H1 (cell line): ENCODE measurements around the gene EEPD1. TPM values are rescaled to one million over a fixed set of nuclear protein-coding genes. Genes with fewer than 3 reads are reported as not detected.

Experiments used
- CTCF ChIA-PET: fragments of 300-600 bp; sonication (Branson Sonifier 250); formaldehyde crosslinking; loops from one replicate; lab custom pipeline; 2021; ENCODE audit not compliant: partially characterized antibody; lab: Charles Lee
- POLR2A ChIA-PET: fragments of 300-600 bp; sonication (Branson Sonifier 250); formaldehyde crosslinking; loops from one replicate; lab custom pipeline; 2021; ENCODE audit warnings: inconsistent platforms; ENCODE audit not compliant: partially characterized antibody; lab: Charles Lee
- DNase-seq, 2 experiments: peaks; one replicate each; pipeline versions ENCODE4 v3.0.0 to v3.0.0-alpha.2; 2010 to 2022; ENCODE audit warnings: low spot score in 2 of 2, low read depth in 1 of 2, mixed read lengths in 1 of 2
- FAIRE-seq: peaks from 2 replicates; lab custom pipeline; 2011; peaks lifted over from hg19 to GRCh38; lab: Jason Lieb, UNC
- H2AFZ ChIP-seq: 2 replicates; pipeline ENCODE4 v1.8.1; 2012; ENCODE audit warnings: low read length, inconsistent platforms
- H2AK5ac ChIP-seq: 2 replicates; pipeline ENCODE4 v1.6.1; 2013; ENCODE audit warnings: low read depth, low read length
- H2BK120ac ChIP-seq: replicated peaks from 2 replicates; pipeline ENCODE3; 2013; ENCODE audit warnings: low read depth, low read length, inconsistent platforms
- H2BK12ac ChIP-seq: 2 replicates; pipeline ENCODE4 v1.6.1; 2013; ENCODE audit warnings: low read depth, low read length
- H2BK15ac ChIP-seq: 2 replicates; pipeline ENCODE4 v1.6.1; 2013; ENCODE audit warnings: low read length
- H2BK20ac ChIP-seq: 2 replicates; pipeline ENCODE4 v1.6.1; 2013; ENCODE audit warnings: low read length
- H2BK5ac ChIP-seq: 2 replicates; pipeline ENCODE4 v1.6.1; 2013; ENCODE audit warnings: low read depth, low read length
- H3K14ac ChIP-seq: 2 replicates; pipeline ENCODE4 v1.6.1; 2013; ENCODE audit warnings: inconsistent platforms; ENCODE audit not compliant: insufficient read length
- H3K18ac ChIP-seq: 2 replicates; pipeline ENCODE4 v1.6.1; 2013; ENCODE audit warnings: low read length; ENCODE audit errors: extremely low read depth
- H3K23ac ChIP-seq: 2 replicates; pipeline ENCODE4 v1.6.1; 2013; ENCODE audit warnings: inconsistent platforms; ENCODE audit not compliant: insufficient read length
- H3K23me2 ChIP-seq: 2 replicates; pipeline ENCODE4 v1.6.1; 2013; ENCODE audit warnings: low read depth, low read length
- H3K27ac ChIP-seq: 2 replicates; pipeline ENCODE4 v1.6.1; 2011; ENCODE audit warnings: low read depth, low read length, inconsistent platforms
- H3K27me3 ChIP-seq, 4 experiments: replicated peaks in 1 of 4; 1 replicate in 1 of 4; 2 replicates in 3 of 4; pipeline versions ENCODE4 v1.6.1 to v1.8.1; 2011 to 2013; ENCODE audit warnings: low read length in 3 of 4, mild to moderate bottlenecking in 3 of 4, inconsistent platforms in 2 of 4, mixed read lengths in 2 of 4, moderate library complexity in 1 of 4; ENCODE audit not compliant: control insufficient read depth in 3 of 4, insufficient read depth in 3 of 4; ENCODE audit errors: extremely low read depth in 1 of 4
- H3K36me3 ChIP-seq, 4 experiments: 2 replicates each; pipeline versions ENCODE4 v1.6.1 to v1.8.1; 2011 to 2013; ENCODE audit warnings: mild to moderate bottlenecking in 4 of 4, low read length in 3 of 4, moderate library complexity in 2 of 4, control low read depth in 1 of 4, inconsistent platforms in 1 of 4; ENCODE audit not compliant: insufficient read depth in 4 of 4, control insufficient read depth in 2 of 4
- H3K4ac ChIP-seq: replicated peaks from 2 replicates; pipeline ENCODE3; 2013; ENCODE audit warnings: low read length, low read depth, mixed read lengths, inconsistent platforms; ENCODE audit not compliant: insufficient read length
- H3K4me1 ChIP-seq, 4 experiments: replicated peaks in 1 of 4; 1 replicate in 1 of 4; 2 replicates in 3 of 4; pipeline versions ENCODE4 v1.6.1 to v1.8.1; 2011 to 2013; ENCODE audit warnings: low read length in 3 of 4, inconsistent platforms in 2 of 4, mixed read lengths in 1 of 4; ENCODE audit not compliant: insufficient read depth in 4 of 4, control insufficient read depth in 3 of 4
- H3K4me2 ChIP-seq, 2 experiments: 2 replicates each; pipeline versions ENCODE4 v1.6.1 to v1.8.1; 2011 to 2013; ENCODE audit warnings: low read depth in 2 of 2, low read length in 2 of 2, control low read depth in 1 of 2, inconsistent platforms in 1 of 2, mild to moderate bottlenecking in 1 of 2; ENCODE audit not compliant: insufficient read depth in 1 of 2
- H3K4me3 ChIP-seq, 4 experiments: fragments of 200-600, 300-600 bp in 1 of 4; sonication (generic), shearing (Covaris generic), sonication (Bioruptor Twin) in 1 of 4; 2 replicates each; pipeline versions ENCODE4 v1.5.1 to v1.8.1; 2011 to 2016; ENCODE audit warnings: low read length in 4 of 4, low read depth in 3 of 4, control low read depth in 2 of 4, inconsistent platforms in 2 of 4, mild to moderate bottlenecking in 2 of 4, mixed read lengths in 1 of 4, moderate library complexity in 1 of 4; ENCODE audit not compliant: insufficient read depth in 2 of 4; ENCODE audit errors: extremely low read depth in 1 of 4
- H3K56ac ChIP-seq: replicated peaks from 2 replicates; pipeline ENCODE3; 2013; ENCODE audit warnings: low read depth, mild to moderate bottlenecking, mixed read lengths, low read length, inconsistent platforms; ENCODE audit not compliant: insufficient read length
- H3K79me1 ChIP-seq: 2 replicates; pipeline ENCODE4 v1.6.1; 2013; ENCODE audit warnings: low read depth, low read length, control low read depth
- H3K79me2 ChIP-seq, 2 experiments: 2 replicates each; pipeline versions ENCODE4 v1.6.1 to v1.8.1; 2012 to 2013; ENCODE audit warnings: low read length in 2 of 2, mild to moderate bottlenecking in 2 of 2, inconsistent platforms in 1 of 2; ENCODE audit not compliant: insufficient read depth in 2 of 2, control insufficient read depth in 1 of 2
- H3K9ac ChIP-seq, 4 experiments: replicated peaks in 1 of 4; 1 replicate in 1 of 4; 2 replicates in 3 of 4; pipeline versions ENCODE4 v1.6.1 to v1.8.1; 2011 to 2013; ENCODE audit warnings: low read depth in 3 of 4, low read length in 3 of 4, control low read depth in 2 of 4, mild to moderate bottlenecking in 2 of 4, moderate library complexity in 2 of 4, inconsistent platforms in 1 of 4; ENCODE audit errors: extremely low read depth in 1 of 4
- H3K9me3 ChIP-seq, 2 experiments: 2 replicates each; pipeline versions ENCODE4 v1.6.1 to v1.8.1; 2012 to 2013; ENCODE audit warnings: mild to moderate bottlenecking in 2 of 2, moderate library complexity in 2 of 2, control low read depth in 1 of 2, inconsistent platforms in 1 of 2, low read depth in 1 of 2, low read length in 1 of 2, mixed read lengths in 1 of 2; ENCODE audit not compliant: insufficient read depth in 2 of 2
- H4K20me1 ChIP-seq, 2 experiments: replicated peaks in 1 of 2; 2 replicates each; pipeline versions ENCODE3 to v1.8.1; 2011 to 2013; ENCODE audit warnings: inconsistent platforms in 2 of 2, low read length in 2 of 2, mild to moderate bottlenecking in 1 of 2; ENCODE audit not compliant: insufficient read depth in 2 of 2, control insufficient read depth in 1 of 2
- H4K5ac ChIP-seq: 2 replicates; pipeline ENCODE4 v1.6.1; 2013; ENCODE audit warnings: low read length, low read depth, mixed read lengths, inconsistent platforms; ENCODE audit not compliant: insufficient read length
- H4K8ac ChIP-seq: 2 replicates; pipeline ENCODE4 v1.8.0; 2013; ENCODE audit warnings: mild to moderate bottlenecking, moderate library complexity, low read length, inconsistent platforms; ENCODE audit not compliant: insufficient read depth; ENCODE audit errors: extremely low read depth
- H4K91ac ChIP-seq: replicated peaks from 2 replicates; pipeline ENCODE3; 2013; ENCODE audit warnings: low read length, mixed read lengths, inconsistent platforms; ENCODE audit not compliant: insufficient read length
- BACH1 ChIP-seq: IDR thresholded peaks from 2 replicates; pipeline ENCODE4 v1.6.1; 2012; ENCODE audit warnings: low read length, improper control_type of control experiment
- EZH2 ChIP-seq: fragments of 200-600 bp; sonication (generic); IDR thresholded peaks from 2 replicates; pipeline ENCODE4 v1.7.1; 2012; ENCODE audit warnings: low read depth, mild to moderate bottlenecking, moderate library complexity, low read length, inconsistent platforms; ENCODE audit not compliant: severe bottlenecking
- JUN ChIP-seq: IDR thresholded peaks from 2 replicates; pipeline ENCODE4 v1.6.1; 2011; ENCODE audit warnings: low read depth, mild to moderate bottlenecking, improper control_type of control experiment, low read length
- JUND ChIP-seq: IDR thresholded peaks from 2 replicates; pipeline ENCODE4 v1.6.1; 2011; ENCODE audit warnings: mild to moderate bottlenecking, improper control_type of control experiment, low read length
- NRF1 ChIP-seq: IDR thresholded peaks from 2 replicates; pipeline ENCODE4 v1.6.1; 2011; ENCODE audit warnings: mild to moderate bottlenecking, low read depth, low read length, improper control_type of control experiment
- polyA plus RNA-seq, 7 experiments: library from polyadenylated mRNA; depleted of rRNA in 3 of 7; stranded (reverse) in 5 of 7; unstranded in 2 of 7; fragments of >200 nt in 5 of 7; fragments of 200-250 nt in 2 of 7; gene quantifications; 1 replicate in 5 of 7; 2 replicates in 1 of 7; 4 replicates in 1 of 7; pipeline versions ENCODE4 v1.2.1 to v1.2.3, GENCODE V29; 2011 to 2013; ENCODE audit warnings: missing spikeins in 2 of 7, mixed read lengths in 2 of 7
- total RNA-seq: library from RNA; stranded (reverse); fragmentation: NEBNext Ultra II Directional; extraction: Animal tissue kit (Norgen Biotek cat#: 25700); gene quantifications from 2 replicates; pipeline ENCODE4 v1.2.1, GENCODE V29; 2021
- TF ChIP-seq, protein P1 (sequence below): IDR thresholded peaks from 2 replicates; pipeline ENCODE4 v1.6.1; 2012; ENCODE audit warnings: low read length, inconsistent platforms

The EEPD1 gene
- total and polyA plus RNA-seq, 2 of the 8 experiments (the other 6 are each of a cell fraction or from before 2014, with no cell fraction given): 3.1 to 7.8 TPM

DNA sequence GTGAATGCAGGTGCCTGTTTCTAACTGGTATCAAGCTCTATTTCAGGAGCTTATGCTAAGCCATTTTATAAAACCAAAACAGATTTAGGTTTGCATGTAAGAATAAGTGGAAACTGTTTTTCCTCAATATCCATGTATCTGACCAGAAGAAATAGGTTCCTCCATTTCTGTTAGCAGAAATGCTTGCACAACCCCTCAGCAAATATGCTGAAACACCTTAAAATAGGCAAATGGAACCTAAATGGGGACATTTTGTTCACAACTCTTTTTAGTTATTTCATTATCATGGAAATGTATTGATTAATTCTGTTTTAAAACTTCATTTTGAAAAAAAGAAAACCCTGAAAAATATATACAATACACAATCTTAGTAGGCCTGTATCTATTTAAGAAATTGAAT lies 8.9 kb upstream of the EEPD1 start:
- H3K4me1 ChIP-seq: no peaks in the 10 kb centered on the region
- H3K23ac ChIP-seq: no peak overlapping the region
- H2BK15ac ChIP-seq: no peak overlapping the region
- no peak overlapping the region for H3K18ac ChIP-seq
- H3K9me3 ChIP-seq: peaks cover 0 to 4% of the 10 kb centered on the region in 2 experiments; a peak in 1 of 4 replicates
- no peak overlapping the region for H2BK120ac ChIP-seq
- H2AK5ac ChIP-seq: no peak overlapping the region
- TF ChIP-seq EZH2 (no peak), NRF1 (no peak), BACH1 (no peak), JUND (no peak), JUN (no peak)
- TF ChIP-seq, protein P1, sequence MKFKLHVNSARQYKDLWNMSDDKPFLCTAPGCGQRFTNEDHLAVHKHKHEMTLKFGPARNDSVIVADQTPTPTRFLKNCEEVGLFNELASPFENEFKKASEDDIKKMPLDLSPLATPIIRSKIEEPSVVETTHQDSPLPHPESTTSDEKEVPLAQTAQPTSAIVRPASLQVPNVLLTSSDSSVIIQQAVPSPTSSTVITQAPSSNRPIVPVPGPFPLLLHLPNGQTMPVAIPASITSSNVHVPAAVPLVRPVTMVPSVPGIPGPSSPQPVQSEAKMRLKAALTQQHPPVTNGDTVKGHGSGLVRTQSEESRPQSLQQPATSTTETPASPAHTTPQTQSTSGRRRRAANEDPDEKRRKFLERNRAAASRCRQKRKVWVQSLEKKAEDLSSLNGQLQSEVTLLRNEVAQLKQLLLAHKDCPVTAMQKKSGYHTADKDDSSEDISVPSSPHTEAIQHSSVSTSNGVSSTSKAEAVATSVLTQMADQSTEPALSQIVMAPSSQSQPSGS: no peak
- TF ChIP-seq, all 59 proteins: peak for 0
- DNase-seq (no peak), FAIRE-seq (no peak)
- CTCF ChIA-PET: interaction anchor here (0.9 kb wide), 1 partner anchor 169 kb away, joined by 3 read pairs; no protein-coding TSS in a partner anchor
- POLR2A ChIA-PET: no interaction called here
- Histone ChIP-seq H4K20me1 (no peaks in the 10 kb centered on the region), H3K4ac (no peak overlapping the region), H3K4me2 (no peak overlapping the region), H3K27ac (no peak overlapping the region), H3K79me2 (no peaks in the 10 kb centered on the region), H2BK20ac (no peak overlapping the region), H3K14ac (no peak overlapping the region), H4K91ac (no peak overlapping the region), H3K79me1 (no peaks in the 10 kb centered on the region), H2BK5ac (no peak overlapping the region), H3K23me2 (no peaks in the 10 kb centered on the region), H3K27me3 (no peaks in the 10 kb centered on the region), H2AFZ (no peak overlapping the region), H4K5ac (no peak overlapping the region), H4K8ac (no peak overlapping the region), H3K56ac (no peak overlapping the region), H3K4me3 (no peak overlapping the region), H2BK12ac (no peak overlapping the region), H3K36me3 (no peaks in the 10 kb centered on the region), H3K9ac (no peak overlapping the region)
